Vagina (tissue), 2 donors: Measurements from ENCODE around the gene PFKM. TPM values are rescaled to one million over a fixed set of nuclear protein-coding genes. Genes with fewer than 3 reads are reported as not detected.

Experiments
- DNase-seq, 2 donors: peaks; one replicate each; pipeline ENCODE4 v3.0.0-alpha.2; 2017; ENCODE audit errors: extremely low spot score in 2 of 2
- H3K27ac ChIP-seq: fragments of 200-600 bp; sonication (generic); one replicate; pipeline ENCODE4 v1.5.1; 2019
- H3K27me3 ChIP-seq: fragments of 200-600 bp; sonication (generic); one replicate; pipeline ENCODE4 v1.5.1; 2019
- H3K36me3 ChIP-seq, 2 donors: fragments of 200-600 bp; sonication (generic); one replicate each; pipeline ENCODE4 v1.5.1; 2017 to 2019
- H3K4me1 ChIP-seq: fragments of 200-600 bp; sonication (generic); one replicate; pipeline ENCODE4 v1.5.1; 2019
- H3K4me3 ChIP-seq, 2 donors: fragments of 200-600 bp; sonication (generic); 1 replicate in 1 of 2; 2 replicates in 1 of 2; pipeline ENCODE4 v1.5.1; 2016 to 2019
- H3K9me3 ChIP-seq: fragments of 200-600 bp; sonication (generic); one replicate; pipeline ENCODE4 v1.5.1; 2019
- POLR2A ChIP-seq, 2 donors: fragments of 450-650 bp; IDR thresholded peaks; one replicate each; pipeline ENCODE4 v1.6.1; 2017; ENCODE audit warnings: antibody characterized with exemption in 2 of 2, mild to moderate bottlenecking in 2 of 2, moderate library complexity in 2 of 2
- POLR2AphosphoS5 ChIP-seq, 2 donors: sonication (generic); formaldehyde crosslinking; IDR thresholded peaks; one replicate each; pipeline ENCODE4 v1.9.0; 2017; ENCODE audit warnings: antibody characterized with exemption in 2 of 2, mild to moderate bottlenecking in 2 of 2, low read depth in 1 of 2; ENCODE audit not compliant: insufficient read depth in 1 of 2
- intact Hi-C: fragments of 100-400 bp; cut with DNase I; formaldehyde crosslinking; loops from one replicate; pipeline ENCODE4 v1.15.1; 2023
- total RNA-seq: library from RNA; depleted of rRNA; stranded (reverse); fragments of >200 nt; gene quantifications from one replicate; pipeline ENCODE4 v1.2.3, GENCODE V29; 2016
- TF ChIP-seq, protein P1 (sequence below), 3 experiments: fragments of 450-650 bp in 2 of 3; fragments of 200-600 bp in 1 of 3; sonication (generic) in 1 of 3; IDR thresholded peaks; one replicate each; pipeline ENCODE4 v1.5.1; 2017 to 2019; ENCODE audit warnings: antibody characterized with exemption in 3 of 3, mild to moderate bottlenecking in 2 of 3, moderate library complexity in 2 of 3

PFKM gene
- total RNA-seq, 1 donor from 2014 or later: 29.0 TPM

GRCh38 chr12:48184549-48184922 lies 65.4 kb downstream of the PFKM start:
- intact Hi-C loops: no loop called here
- H3K4me1 ChIP-seq: peaks cover 16% of the 10 kb centered on the region
- DNase-seq: no peak
- peak overlapping the region; percentile 50 to 55 for H3K4me3 ChIP-seq
- H3K9me3 ChIP-seq: no peaks in the 10 kb centered on the region
- no peaks in the 10 kb centered on the region for H3K27me3 ChIP-seq
- H3K36me3 ChIP-seq: no peaks in the 10 kb centered on the region
- TF ChIP-seq, protein P1, sequence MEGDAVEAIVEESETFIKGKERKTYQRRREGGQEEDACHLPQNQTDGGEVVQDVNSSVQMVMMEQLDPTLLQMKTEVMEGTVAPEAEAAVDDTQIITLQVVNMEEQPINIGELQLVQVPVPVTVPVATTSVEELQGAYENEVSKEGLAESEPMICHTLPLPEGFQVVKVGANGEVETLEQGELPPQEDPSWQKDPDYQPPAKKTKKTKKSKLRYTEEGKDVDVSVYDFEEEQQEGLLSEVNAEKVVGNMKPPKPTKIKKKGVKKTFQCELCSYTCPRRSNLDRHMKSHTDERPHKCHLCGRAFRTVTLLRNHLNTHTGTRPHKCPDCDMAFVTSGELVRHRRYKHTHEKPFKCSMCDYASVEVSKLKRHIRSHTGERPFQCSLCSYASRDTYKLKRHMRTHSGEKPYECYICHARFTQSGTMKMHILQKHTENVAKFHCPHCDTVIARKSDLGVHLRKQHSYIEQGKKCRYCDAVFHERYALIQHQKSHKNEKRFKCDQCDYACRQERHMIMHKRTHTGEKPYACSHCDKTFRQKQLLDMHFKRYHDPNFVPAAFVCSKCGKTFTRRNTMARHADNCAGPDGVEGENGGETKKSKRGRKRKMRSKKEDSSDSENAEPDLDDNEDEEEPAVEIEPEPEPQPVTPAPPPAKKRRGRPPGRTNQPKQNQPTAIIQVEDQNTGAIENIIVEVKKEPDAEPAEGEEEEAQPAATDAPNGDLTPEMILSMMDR (IDR thresholded peaks at IDR 0.05): no peak
- peak in 1 of 2 donors; percentile 9 for TF ChIP-seq POLR2AphosphoS5 (IDR thresholded peaks at IDR 0.05; ENCODE audit: insufficient read depth in 1 of 2, low read depth in 1 of 2)
- H3K27ac ChIP-seq: no peak overlapping the region

GRCh38 chr12:48185181-48185919 lies 66.2 kb downstream of the PFKM start:
- H3K27ac ChIP-seq: no peak overlapping the region
- no peak for DNase-seq
- no peaks in the 10 kb centered on the region for H3K27me3 ChIP-seq
- TF ChIP-seq POLR2A (IDR thresholded peaks at IDR 0.05) (no peak), POLR2AphosphoS5 (IDR thresholded peaks at IDR 0.05; ENCODE audit: insufficient read depth in 1 of 2, low read depth in 1 of 2) (no peak)
- TF ChIP-seq, protein P1 (IDR thresholded peaks at IDR 0.05): no peak
- H3K9me3 ChIP-seq: no peaks in the 10 kb centered on the region
- peaks cover 16% of the 10 kb centered on the region for H3K4me1 ChIP-seq
- H3K4me3 ChIP-seq: no peak overlapping the region
- intact Hi-C loops: no loop called here
- H3K36me3 ChIP-seq: no peaks in the 10 kb centered on the region

DNA sequence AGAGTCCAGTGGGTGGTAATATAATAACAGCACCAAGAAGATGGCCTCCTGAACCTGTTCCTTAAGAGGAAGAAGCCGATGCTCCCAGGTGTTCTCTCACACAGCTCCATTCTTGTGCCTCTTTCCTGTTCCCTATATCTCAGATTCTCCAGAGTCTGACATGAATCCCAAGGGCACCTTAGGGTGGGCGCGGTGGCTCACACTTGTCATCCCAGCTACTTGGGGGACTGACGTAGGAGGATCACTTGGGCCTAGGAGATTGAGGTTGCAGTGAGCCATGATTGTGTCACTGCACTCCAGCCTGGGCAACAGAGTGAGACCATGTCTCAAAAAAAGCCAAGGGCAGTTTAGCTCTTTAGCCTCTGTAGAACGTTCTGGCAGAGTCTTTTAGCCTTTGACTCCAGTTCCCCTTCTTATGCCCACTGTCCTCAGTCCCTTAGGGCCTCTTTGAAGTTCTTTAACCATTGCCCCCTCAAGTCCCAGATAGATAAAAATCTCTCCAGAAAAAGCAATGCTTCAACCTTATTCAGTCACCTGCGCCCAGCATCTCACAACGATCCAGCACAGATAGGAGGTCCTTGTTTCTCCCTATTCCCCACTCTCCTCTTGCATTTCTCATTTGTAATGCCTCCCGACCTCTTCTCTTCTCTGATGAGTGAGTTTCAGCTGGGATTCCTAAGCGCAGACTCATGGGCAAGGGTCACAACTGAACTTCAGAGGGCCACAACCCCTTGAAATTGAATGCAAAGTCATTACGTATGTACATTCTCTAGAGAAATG lies 68.9 kb downstream of the PFKM start:
- no peak for DNase-seq
- Histone ChIP-seq H3K27ac (no peak overlapping the region), H3K9me3 (no peaks in the 10 kb centered on the region), H3K36me3 (no peaks in the 10 kb centered on the region), H3K4me3 (no peak overlapping the region), H3K4me1 (peaks cover 12% of the 10 kb centered on the region), H3K27me3 (no peaks in the 10 kb centered on the region)
- TF ChIP-seq, protein P1 (IDR thresholded peaks at IDR 0.05): no peak
- TF ChIP-seq POLR2A (IDR thresholded peaks at IDR 0.05): no peak
- TF ChIP-seq POLR2AphosphoS5 (IDR thresholded peaks at IDR 0.05; ENCODE audit: insufficient read depth in 1 of 2, low read depth in 1 of 2): no peak
- intact Hi-C loops: no loop called here

DNA sequence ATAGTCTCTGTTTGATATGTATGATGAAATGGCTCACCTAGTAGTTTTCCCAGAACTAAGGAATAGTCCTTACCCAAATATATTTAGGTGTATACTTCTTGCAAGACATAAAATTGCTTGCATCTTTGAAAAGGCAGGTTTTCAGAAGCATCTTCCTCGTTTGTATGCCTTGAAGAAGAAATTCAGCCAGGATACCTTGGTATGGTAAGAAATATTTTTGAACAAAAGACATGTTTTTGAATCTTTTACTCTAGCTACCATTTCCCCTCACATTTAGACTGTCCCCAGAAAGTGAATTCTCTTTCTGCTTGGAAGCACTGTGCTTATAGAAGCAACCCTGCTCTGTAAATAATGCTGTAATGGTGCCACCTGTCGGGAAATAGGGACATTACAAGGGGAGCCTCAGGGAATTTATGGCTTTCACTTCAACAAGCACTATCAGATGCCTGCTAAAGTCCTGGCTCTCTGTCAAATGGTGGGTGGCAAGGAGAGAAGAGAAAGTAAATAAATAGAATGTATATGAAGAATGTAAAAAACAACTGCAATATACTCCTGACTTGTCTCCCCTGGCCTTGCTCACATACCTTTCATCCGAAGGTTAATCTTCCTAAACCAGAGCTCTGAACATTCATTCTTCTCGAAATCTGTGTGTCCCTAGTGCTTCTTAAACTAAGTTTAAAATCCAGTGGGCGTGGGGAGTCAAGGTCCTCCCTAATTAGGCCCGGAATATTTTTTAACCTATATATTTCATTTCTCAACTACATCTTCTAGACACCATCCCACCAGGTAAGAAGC lies 70.4 kb downstream of the PFKM start:
- no peaks in the 10 kb centered on the region for H3K36me3 ChIP-seq
- no peak for DNase-seq
- H3K4me3 ChIP-seq: no peak overlapping the region
- no peak overlapping the region for H3K27ac ChIP-seq
- peaks cover 3% of the 10 kb centered on the region for H3K4me1 ChIP-seq
- TF ChIP-seq POLR2AphosphoS5 (IDR thresholded peaks at IDR 0.05; ENCODE audit: insufficient read depth in 1 of 2, low read depth in 1 of 2): peak in 1 of 2 donors; percentile 47
- no peak for TF ChIP-seq POLR2A (IDR thresholded peaks at IDR 0.05)
- TF ChIP-seq, protein P1 (IDR thresholded peaks at IDR 0.05): peak; percentile 51 to 78 (median 66)
- intact Hi-C loops: no loop called here
- H3K9me3 ChIP-seq: no peaks in the 10 kb centered on the region
- H3K27me3 ChIP-seq: no peaks in the 10 kb centered on the region
